B cell (primary cell): ENCODE data around the gene IRS1.

Experiments used
- EZH2 ChIP-seq: IDR thresholded peaks from 2 replicates; pipeline ENCODE4 v1.6.1; 2012; ENCODE audit warnings: borderline replicate concordance, low read depth, mild to moderate bottlenecking, moderate library complexity, low read length; ENCODE audit not compliant: insufficient read depth, poor library complexity, severe bottlenecking
- TF ChIP-seq, protein P1 (sequence below): fragments of 200-600 bp; IDR thresholded peaks from one replicate; pipeline ENCODE4 v1.8.0; 2022; ENCODE audit warnings: antibody characterized with exemption, mild to moderate bottlenecking

GRCh38 chr2:226832061-226832460, 32.4 kb upstream of the IRS1 start:
- TF ChIP-seq, protein P1, sequence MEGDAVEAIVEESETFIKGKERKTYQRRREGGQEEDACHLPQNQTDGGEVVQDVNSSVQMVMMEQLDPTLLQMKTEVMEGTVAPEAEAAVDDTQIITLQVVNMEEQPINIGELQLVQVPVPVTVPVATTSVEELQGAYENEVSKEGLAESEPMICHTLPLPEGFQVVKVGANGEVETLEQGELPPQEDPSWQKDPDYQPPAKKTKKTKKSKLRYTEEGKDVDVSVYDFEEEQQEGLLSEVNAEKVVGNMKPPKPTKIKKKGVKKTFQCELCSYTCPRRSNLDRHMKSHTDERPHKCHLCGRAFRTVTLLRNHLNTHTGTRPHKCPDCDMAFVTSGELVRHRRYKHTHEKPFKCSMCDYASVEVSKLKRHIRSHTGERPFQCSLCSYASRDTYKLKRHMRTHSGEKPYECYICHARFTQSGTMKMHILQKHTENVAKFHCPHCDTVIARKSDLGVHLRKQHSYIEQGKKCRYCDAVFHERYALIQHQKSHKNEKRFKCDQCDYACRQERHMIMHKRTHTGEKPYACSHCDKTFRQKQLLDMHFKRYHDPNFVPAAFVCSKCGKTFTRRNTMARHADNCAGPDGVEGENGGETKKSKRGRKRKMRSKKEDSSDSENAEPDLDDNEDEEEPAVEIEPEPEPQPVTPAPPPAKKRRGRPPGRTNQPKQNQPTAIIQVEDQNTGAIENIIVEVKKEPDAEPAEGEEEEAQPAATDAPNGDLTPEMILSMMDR: no peak
- no peak for TF ChIP-seq EZH2
